ENCODE data around the gene CIRBP. TPM values are rescaled to one million over a fixed set of nuclear protein-coding genes. Genes with fewer than 3 reads are reported as not detected.
A peak's percentile ranks its signal among the peaks of the same experiment; 100 is the strongest.

CIRBP gene
- total and polyA plus RNA-seq, 7 donors: 129 to 1,004 (median 602) TPM

- Histone ChIP-seq H3K9me3 (no peaks in the 10 kb centered on the region), H3K36me3 (peaks cover 0 to 12% (median 1%) of the 10 kb centered on the region in 4 donors), H3K27me3 (no peaks in the 10 kb centered on the region), H3K4me1 (peaks cover 15 to 66% (median 65%) of the 10 kb centered on the region in 4 donors), H3K4me3 (peak overlapping the region; percentile 75 to 96 (median 82)), H3K27ac (peak overlapping the region; percentile 96 to 100 (median 100))
- TF ChIP-seq, protein P1, sequence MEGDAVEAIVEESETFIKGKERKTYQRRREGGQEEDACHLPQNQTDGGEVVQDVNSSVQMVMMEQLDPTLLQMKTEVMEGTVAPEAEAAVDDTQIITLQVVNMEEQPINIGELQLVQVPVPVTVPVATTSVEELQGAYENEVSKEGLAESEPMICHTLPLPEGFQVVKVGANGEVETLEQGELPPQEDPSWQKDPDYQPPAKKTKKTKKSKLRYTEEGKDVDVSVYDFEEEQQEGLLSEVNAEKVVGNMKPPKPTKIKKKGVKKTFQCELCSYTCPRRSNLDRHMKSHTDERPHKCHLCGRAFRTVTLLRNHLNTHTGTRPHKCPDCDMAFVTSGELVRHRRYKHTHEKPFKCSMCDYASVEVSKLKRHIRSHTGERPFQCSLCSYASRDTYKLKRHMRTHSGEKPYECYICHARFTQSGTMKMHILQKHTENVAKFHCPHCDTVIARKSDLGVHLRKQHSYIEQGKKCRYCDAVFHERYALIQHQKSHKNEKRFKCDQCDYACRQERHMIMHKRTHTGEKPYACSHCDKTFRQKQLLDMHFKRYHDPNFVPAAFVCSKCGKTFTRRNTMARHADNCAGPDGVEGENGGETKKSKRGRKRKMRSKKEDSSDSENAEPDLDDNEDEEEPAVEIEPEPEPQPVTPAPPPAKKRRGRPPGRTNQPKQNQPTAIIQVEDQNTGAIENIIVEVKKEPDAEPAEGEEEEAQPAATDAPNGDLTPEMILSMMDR (IDR thresholded peaks at IDR 0.05): no peak
- TF ChIP-seq POLR2A (IDR thresholded peaks at IDR 0.05) (no peak), EP300 (IDR thresholded peaks at IDR 0.05) (no peak), POLR2AphosphoS5 (IDR thresholded peaks at IDR 0.05) (no peak)
- DNase-seq: no peak
- 60 to 71% methylated on average over 8 of the region's 8 CpGs for WGBS, 2 donors
- intact Hi-C loops (cut with DNase I): no loop called here
These were observed 21.4 kb upstream of the CIRBP start for GRCh38 chr19:1247748-1248138.

DNA sequence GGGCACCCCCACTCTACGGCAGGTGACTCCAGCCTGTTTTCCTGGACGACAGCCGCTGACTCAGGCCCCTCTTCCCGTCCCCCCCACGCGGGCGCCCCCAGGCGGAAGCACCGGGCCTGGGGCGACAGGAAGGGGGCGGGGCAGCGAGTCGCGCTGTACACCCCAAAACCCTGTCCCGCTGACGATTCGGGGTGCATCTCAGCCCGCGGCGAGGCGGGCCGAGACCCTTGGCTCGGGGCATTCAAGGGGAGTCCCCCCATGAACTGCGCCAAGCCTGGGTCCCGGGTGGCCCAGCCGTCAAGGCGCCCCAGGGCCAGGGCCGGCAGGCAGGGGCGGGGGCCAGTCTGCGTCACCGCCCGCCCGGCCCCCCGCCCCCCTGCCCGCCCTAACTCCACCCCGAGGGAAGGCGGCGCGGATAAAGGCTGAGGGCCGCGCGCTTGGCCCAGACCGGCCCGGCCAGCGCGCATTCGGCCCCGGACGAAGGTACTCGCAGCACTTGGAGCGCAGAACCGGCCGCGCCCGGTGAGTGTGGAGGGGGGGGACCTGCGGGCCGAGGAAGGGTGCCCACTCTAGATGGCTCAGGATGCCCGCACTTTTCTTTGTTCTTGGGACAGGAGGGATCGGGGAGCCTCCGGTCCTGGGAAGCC, 20.9 kb upstream of the CIRBP start, which contains the start of gene MIDN:
MIDN (plus strand) TSS at position 445 of the 647 bp plus-strand sequence. CDS start 1,714 bp downstream, outside the sequence.
- intact Hi-C loops (cut with DNase I): no loop called here
- H3K27ac ChIP-seq: peak within 1 kb of the TSS; percentile 96 to 100 (median 100)
- TF ChIP-seq POLR2AphosphoS5 (IDR thresholded peaks at IDR 0.05): peak; percentile 92 to 96 (median 94)
- TF ChIP-seq EP300 (IDR thresholded peaks at IDR 0.05): peak in 2 of 4 donors; percentile 60 to 80
- TF ChIP-seq, protein P1 (IDR thresholded peaks at IDR 0.05): no peak
- peak; percentile 88 to 92 for TF ChIP-seq POLR2A (IDR thresholded peaks at IDR 0.05)
- peaks cover 16 to 65% (median 61%) of the 10 kb centered on the region in 4 donors for H3K4me1 ChIP-seq
- peaks cover 0 to 12% (median 1%) of the 10 kb centered on the region in 4 donors for H3K36me3 ChIP-seq
- DNase-seq: peak; percentile 93
- H3K27me3 ChIP-seq: no peaks in the 10 kb centered on the region
- peak within 1 kb of the TSS; percentile 75 to 96 (median 82) for H3K4me3 ChIP-seq
- no peaks in the 10 kb centered on the region for H3K9me3 ChIP-seq
- WGBS, 2 donors: 1% methylated on average over 60 of the region's 60 CpGs

DNA sequence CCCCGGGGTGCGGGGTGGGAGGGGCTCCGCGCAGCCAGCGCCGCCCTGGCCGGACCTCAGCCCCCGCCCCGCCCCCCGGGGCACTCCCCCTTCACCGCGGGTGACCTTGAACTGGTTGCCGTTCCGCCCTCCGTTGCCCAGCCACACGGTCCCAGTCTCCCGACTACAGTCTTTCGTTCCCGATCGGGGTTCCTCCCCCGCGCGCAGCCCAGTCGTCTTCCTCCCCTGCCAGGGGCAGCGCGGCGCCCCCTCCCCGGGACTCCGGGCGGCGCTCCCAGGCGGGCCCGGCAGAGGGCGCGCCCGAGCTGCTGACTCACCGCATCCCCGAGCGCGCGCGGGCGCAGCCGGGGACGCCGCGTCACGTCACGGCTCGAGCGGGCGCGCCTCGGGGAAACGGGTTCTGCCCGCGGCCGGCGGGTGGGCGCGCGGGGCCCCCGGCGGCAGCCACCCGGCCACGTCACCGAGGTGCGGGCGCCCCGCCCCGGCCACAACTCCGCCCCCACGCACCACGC, 20.3 kb upstream of the CIRBP start:
- H3K27ac ChIP-seq: peak overlapping the region; percentile 96 to 100 (median 100)

GRCh38 chr19:1249298-1249989, 19.7 kb upstream of the CIRBP start:
- Histone ChIP-seq H3K4me1 (peaks cover 16 to 65% (median 60%) of the 10 kb centered on the region in 4 donors), H3K27me3 (no peaks in the 10 kb centered on the region), H3K36me3 (peaks cover 0 to 20% (median 5%) of the 10 kb centered on the region in 4 donors), H3K27ac (peak overlapping the region; percentile 96 to 100 (median 100)), H3K9me3 (no peaks in the 10 kb centered on the region), H3K4me3 (peak overlapping the region; percentile 75 to 96 (median 86))
- 1% methylated on average over 102 of the region's 102 CpGs for WGBS, 2 donors
- DNase-seq: peak; percentile 98
- TF ChIP-seq, protein P1 (IDR thresholded peaks at IDR 0.05): no peak
- TF ChIP-seq POLR2A (IDR thresholded peaks at IDR 0.05) (peak; percentile 53 to 78), EP300 (IDR thresholded peaks at IDR 0.05) (peak in 1 of 4 donors; percentile 49), POLR2AphosphoS5 (IDR thresholded peaks at IDR 0.05) (peak; percentile 96 to 98 (median 97))
- intact Hi-C loops (cut with DNase I): loop anchor here (1.0 kb wide), 1 partner anchor 17 kb away; no protein-coding TSS in a partner anchor

More for the DNA sequence above, 20.3 kb upstream of the CIRBP start:
- WGBS, 2 donors: 1% methylated on average over 74 of the region's 74 CpGs
- Histone ChIP-seq H3K27me3 (no peaks in the 10 kb centered on the region), H3K36me3 (peaks cover 0 to 14% (median 1%) of the 10 kb centered on the region in 4 donors), H3K4me1 (peaks cover 16 to 65% (median 60%) of the 10 kb centered on the region in 4 donors), H3K9me3 (no peaks in the 10 kb centered on the region), H3K4me3 (peak overlapping the region; percentile 75 to 96 (median 82))
- DNase-seq: peak; percentile 92
- TF ChIP-seq POLR2A (IDR thresholded peaks at IDR 0.05): no peak
- no peak for TF ChIP-seq POLR2AphosphoS5 (IDR thresholded peaks at IDR 0.05)
- no peak for TF ChIP-seq EP300 (IDR thresholded peaks at IDR 0.05)
- TF ChIP-seq, protein P1 (IDR thresholded peaks at IDR 0.05): peak; percentile 55 to 86 (median 62)
- intact Hi-C loops (cut with DNase I): loop anchor here (1.0 kb wide), 1 partner anchor 17 kb away; no protein-coding TSS in a partner anchor
